ENCODE measurements around the gene TRAPPC3.

TRAPPC3 gene

DNA sequence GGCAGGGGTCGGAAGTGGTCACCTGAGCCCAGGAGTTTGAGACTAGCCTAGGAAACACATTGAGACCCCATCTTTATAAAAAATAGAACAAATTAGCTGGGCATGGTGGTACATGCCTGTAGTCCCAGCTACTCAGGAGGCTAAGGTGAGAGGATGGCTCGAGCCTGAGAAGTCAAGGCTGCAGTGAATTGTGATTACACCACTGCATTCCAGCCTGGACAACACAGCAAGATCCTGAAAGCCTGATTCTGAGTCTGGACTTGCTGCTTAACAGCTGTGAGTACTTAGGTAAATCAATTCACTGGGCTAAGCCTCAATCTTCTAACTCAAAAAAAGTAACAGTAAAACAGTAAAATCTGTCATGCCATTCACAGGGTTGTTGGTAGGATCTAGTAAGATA, 4.9 kb downstream of the TRAPPC3 start:
- H3K79me2 ChIP-seq (ENCODE audit: insufficient read depth, low read depth) = peaks cover 59% of the 10 kb centered on the region
- no peak for TF ChIP-seq CTCF (conservative IDR thresholded peaks at IDR 0.05; ENCODE audit: low read depth, low read length)
- no peaks in the 10 kb centered on the region for H3K27me3 ChIP-seq (ENCODE audit: insufficient read depth, low read depth)
- H3K36me3 ChIP-seq (ENCODE audit: insufficient read depth) = no peaks in the 10 kb centered on the region
- no peak overlapping the region for H2AFZ ChIP-seq (ENCODE audit: low read depth)
- H3K4me1 ChIP-seq (ENCODE audit: low read depth, poor library complexity, severe bottlenecking) = peaks cover 10% of the 10 kb centered on the region
- H3K27ac ChIP-seq = no peak overlapping the region
- no peak overlapping the region for H3K9ac ChIP-seq
- H4K20me1 ChIP-seq (ENCODE audit: insufficient read depth) = no peaks in the 10 kb centered on the region
- H3K4me3 ChIP-seq (IDR thresholded peaks at IDR 0.05; ENCODE audit: insufficient read depth, low read depth, low read length) = no peak overlapping the region
- no peak overlapping the region for H3K4me2 ChIP-seq

DNA sequence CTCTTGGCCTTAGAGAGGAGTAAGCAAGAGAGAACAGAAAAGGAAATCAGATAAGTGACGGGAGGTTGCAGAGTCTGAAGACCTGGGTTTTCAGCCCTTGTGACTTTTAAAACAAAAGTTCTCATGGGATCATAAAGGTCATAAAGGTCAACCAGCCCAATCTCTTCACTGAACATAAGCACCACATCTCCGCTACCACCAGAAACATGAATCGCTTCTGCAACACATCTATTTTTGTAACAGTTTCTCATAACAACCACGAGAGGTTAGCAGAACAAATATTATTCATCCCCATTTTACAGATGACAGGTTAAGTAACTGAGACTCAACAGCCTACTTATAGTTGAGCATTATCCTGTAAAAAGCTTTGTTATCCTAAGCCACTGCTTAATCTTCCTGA, 5.9 kb downstream of the TRAPPC3 start:
- Histone ChIP-seq H3K4me2 (no peak overlapping the region), H3K27ac (no peak overlapping the region), H2AFZ (ENCODE audit: low read depth) (no peak overlapping the region), H3K4me3 (IDR thresholded peaks at IDR 0.05; ENCODE audit: insufficient read depth, low read depth, low read length) (no peak overlapping the region), H3K27me3 (ENCODE audit: insufficient read depth, low read depth) (no peaks in the 10 kb centered on the region), H3K36me3 (ENCODE audit: insufficient read depth) (no peaks in the 10 kb centered on the region), H3K4me1 (ENCODE audit: low read depth, poor library complexity, severe bottlenecking) (peaks cover 10% of the 10 kb centered on the region), H3K9ac (no peak overlapping the region), H4K20me1 (ENCODE audit: insufficient read depth) (no peaks in the 10 kb centered on the region), H3K79me2 (ENCODE audit: insufficient read depth, low read depth) (peaks cover 52% of the 10 kb centered on the region)
- TF ChIP-seq CTCF (conservative IDR thresholded peaks at IDR 0.05; ENCODE audit: low read depth, low read length) = no peak

DNA sequence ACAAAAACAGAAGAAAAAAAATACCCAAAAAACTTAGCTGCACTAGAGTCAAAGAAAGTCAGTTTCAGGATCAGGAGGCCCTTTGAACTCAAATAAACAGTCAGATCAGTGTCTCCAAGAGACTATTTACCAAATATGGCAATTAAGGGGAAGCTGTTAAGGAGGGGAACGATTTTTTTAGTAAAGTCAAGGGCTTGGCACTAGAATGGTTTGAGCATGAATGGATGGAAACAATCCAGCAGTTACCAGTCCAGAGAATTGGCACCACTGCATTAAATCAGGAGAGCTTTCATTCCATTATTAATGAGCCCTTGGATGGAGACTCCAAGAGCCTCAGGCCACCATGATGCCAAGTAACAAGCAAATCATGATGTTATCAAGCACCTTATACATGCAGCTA, 7.2 kb downstream of the TRAPPC3 start:
- 0 out of 2 replicates have a peak, but pooled peaks cover 4% of the 10 kb centered on the region for H3K36me3 ChIP-seq (ENCODE audit: insufficient read depth)
- no peak for TF ChIP-seq CTCF (conservative IDR thresholded peaks at IDR 0.05; ENCODE audit: low read depth, low read length)
- no peak overlapping the region for H3K4me2 ChIP-seq
- H4K20me1 ChIP-seq (ENCODE audit: insufficient read depth) = no peaks in the 10 kb centered on the region
- no peaks in the 10 kb centered on the region for H3K4me1 ChIP-seq (ENCODE audit: low read depth, poor library complexity, severe bottlenecking)
- no peak overlapping the region for H3K9ac ChIP-seq
- H3K27ac ChIP-seq = no peak overlapping the region
- peaks cover 39% of the 10 kb centered on the region; the same call in 1 of the 2 replicates for H3K79me2 ChIP-seq (ENCODE audit: insufficient read depth, low read depth)
- no peak overlapping the region for H3K4me3 ChIP-seq (IDR thresholded peaks at IDR 0.05; ENCODE audit: insufficient read depth, low read depth, low read length)
- no peaks in the 10 kb centered on the region for H3K27me3 ChIP-seq (ENCODE audit: insufficient read depth, low read depth)
- H2AFZ ChIP-seq (ENCODE audit: low read depth) = no peak overlapping the region

GRCh38 chr1:36139521-36139920, 9.8 kb downstream of the TRAPPC3 start:
- 0 out of 2 replicates have a peak, but pooled peaks cover 4% of the 10 kb centered on the region for H3K36me3 ChIP-seq (ENCODE audit: insufficient read depth)
- no peak overlapping the region for H3K4me2 ChIP-seq
- no peaks in the 10 kb centered on the region for H4K20me1 ChIP-seq (ENCODE audit: insufficient read depth)
- no peak overlapping the region for H3K9ac ChIP-seq
- peaks cover 24% of the 10 kb centered on the region; the same call in 1 of the 2 replicates for H3K79me2 ChIP-seq (ENCODE audit: insufficient read depth, low read depth)
- H2AFZ ChIP-seq (ENCODE audit: low read depth) = no peak overlapping the region
- no peak overlapping the region for H3K4me3 ChIP-seq (IDR thresholded peaks at IDR 0.05; ENCODE audit: insufficient read depth, low read depth, low read length)
- H3K27ac ChIP-seq = no peak overlapping the region
- H3K4me1 ChIP-seq (ENCODE audit: low read depth, poor library complexity, severe bottlenecking) = no peaks in the 10 kb centered on the region
- TF ChIP-seq CTCF (conservative IDR thresholded peaks at IDR 0.05; ENCODE audit: low read depth, low read length) = no peak
- no peaks in the 10 kb centered on the region for H3K27me3 ChIP-seq (ENCODE audit: insufficient read depth, low read depth)

Measured in KMS-11 (cell line).